ENCODE results near the gene CCDC3.

GRCh38 chr10:12907656-12908055 lies 93.9 kb downstream of the CCDC3 start:
- TF ChIP-seq CTCF (IDR thresholded peaks at IDR 0.05) = no peak
- TF ChIP-seq POLR2A (IDR thresholded peaks at IDR 0.05) = no peak

Data from right lobe of liver (tissue), 4 donors.